Bone marrow (tissue), 2 donors: ENCODE data around the gene ST7L.

Experiments used
- DNase-seq, 2 donors: peaks; one replicate each; lab custom pipeline; 2025; lab: John Stamatoyannopoulos, UW

The ST7L gene

DNA sequence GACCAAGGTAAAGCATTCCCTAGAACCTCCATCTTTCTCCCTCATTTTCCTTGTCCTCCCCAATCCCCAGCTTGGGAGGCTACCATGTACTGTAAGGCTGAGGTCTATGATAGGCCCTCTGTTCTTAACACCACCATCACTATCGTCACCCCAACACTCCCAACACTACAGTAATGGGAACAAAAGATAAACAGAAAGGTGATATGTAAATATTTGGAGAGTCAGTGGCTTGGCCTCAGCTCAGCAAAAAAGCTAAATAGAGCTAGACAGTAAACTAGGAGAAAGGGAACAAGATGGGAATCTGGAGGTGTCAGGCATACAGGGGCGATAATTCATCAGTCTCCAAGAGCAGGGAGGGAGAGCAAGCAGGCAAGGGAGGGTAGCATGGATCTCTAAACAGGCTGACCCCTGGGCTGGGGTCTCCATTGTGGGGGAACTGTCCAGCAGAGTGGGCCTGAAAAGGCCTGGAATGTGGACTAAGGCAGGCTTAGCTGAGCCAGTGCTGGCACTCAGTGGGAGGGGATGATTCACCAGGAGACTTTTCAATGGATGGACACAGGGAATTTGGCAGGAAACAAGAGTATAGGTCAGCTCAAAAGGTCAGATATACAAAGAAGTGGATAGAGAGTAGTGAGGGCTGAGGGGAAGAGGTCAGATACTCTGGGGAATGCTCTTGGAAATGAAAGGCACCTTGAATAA lies 103.5 kb downstream of the ST7L start:
- DNase-seq = no peak

DNA sequence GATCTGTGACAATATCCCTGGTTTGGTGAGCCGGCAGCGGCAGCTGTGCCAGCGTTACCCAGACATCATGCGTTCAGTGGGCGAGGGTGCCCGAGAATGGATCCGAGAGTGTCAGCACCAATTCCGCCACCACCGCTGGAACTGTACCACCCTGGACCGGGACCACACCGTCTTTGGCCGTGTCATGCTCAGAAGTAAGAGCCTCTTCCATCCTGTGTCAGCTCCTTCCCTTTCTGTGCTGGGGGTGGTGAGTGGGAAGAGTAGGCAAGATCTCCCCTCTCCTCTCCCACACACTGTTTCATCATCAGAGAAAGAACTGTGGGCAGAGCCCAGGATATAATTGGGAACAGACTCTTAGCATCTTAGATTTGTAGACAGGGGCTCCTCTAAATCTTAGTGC lies 104.0 kb downstream of the ST7L start:
- no peak for DNase-seq

DNA sequence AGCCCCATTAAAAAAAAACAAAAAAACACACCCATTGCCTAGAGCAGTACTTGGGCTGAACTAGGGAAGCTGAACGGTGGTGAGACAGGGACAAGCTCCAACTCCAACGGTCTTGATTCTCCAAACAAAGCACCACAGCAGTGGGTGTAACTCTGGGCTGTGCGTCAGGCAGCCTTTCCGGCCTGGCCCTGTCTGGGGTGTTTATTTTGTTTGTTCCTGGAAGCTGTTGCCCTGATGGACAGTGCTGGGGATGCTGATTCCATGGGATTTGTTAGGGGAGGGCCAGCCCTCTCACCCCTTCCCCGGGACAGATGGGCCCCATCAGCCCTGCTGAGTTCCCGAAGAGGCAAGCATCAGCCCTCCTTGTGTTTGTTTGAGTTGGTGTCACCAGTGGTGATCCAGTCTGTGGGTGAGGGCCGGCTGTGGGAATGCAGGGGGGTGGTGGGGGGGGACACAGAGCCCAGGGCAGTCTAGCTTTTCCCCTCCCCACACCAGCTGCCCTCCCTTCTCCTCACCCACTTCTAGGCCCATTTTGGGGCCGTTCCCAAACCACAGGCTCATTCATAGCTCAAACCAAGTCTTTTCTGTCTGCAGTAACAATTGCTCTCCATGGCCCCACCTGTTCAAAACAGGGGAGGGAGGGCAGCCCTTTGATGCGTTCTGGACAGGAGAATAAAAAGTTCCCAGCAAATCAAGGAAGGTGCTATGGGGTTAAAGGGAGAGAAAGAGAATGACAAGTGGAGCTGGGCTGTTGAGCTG lies 105.7 kb downstream of the ST7L start:
- no peak for DNase-seq

DNA sequence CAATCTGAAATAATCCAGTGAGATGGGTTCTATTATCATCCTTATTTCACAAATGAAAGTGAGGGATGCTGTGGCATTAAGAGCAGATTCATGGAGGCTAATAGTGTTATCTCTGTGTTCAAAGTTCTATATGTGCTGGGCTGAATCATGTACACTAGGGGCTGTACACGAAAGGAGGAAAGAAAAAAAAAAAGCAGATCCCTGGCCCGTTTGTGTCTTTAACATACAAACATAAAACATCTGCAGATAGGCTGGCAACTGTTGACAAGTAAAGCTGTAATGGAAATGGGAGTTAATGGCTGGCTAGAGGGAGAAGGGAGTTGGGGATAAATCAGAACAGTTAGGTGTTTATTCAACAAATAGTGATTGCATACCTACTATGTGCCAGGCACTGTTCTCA lies 107.0 kb downstream of the ST7L start:
- no peak for DNase-seq

DNA sequence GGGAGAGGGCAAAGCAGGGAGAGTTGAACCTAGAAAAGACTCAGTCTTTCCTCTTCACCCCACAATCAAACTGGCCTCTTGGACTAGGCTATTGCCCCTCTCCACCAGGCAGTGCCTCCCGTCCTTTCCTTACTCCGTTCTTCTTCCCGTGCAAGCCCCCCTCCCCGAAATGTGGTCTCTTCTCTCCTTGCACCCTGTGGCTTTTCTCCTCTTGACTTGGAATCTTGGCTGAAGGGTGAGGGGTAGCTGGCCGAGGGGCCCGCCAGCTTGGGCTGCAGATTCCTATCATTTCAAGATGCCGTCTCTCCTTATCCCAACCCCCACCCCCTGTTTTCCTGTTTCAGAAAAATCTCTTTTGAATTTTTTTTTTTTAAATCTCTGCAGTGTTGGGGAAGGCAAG lies 108.6 kb downstream of the ST7L start:
- no peak for DNase-seq

DNA sequence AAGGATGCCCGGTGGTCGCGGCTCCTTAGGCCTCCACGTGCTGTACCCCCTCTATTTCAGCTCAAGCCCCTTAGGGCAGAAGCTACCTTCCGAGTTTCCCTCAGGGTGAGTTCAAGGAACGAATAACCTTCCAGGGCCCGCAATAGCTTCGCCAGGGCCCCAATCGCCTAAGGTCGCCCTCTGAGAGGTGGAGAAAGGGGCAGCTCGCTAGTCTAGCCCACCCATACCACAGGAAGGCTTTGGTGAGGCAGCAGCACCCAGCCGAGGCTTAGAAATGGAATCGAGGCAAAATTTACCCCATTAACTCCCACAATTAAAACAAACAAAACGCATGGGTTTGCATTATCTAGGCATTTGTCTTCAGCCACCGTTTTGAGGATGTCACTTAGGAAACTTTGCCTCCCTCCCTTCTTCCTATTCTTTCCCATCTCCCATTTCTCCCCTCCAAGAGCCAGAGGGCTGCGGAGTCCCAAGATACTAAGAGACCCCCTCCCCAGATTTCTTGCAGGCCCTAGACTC lies 109.2 kb downstream of the ST7L start:
- DNase-seq = no peak

DNA sequence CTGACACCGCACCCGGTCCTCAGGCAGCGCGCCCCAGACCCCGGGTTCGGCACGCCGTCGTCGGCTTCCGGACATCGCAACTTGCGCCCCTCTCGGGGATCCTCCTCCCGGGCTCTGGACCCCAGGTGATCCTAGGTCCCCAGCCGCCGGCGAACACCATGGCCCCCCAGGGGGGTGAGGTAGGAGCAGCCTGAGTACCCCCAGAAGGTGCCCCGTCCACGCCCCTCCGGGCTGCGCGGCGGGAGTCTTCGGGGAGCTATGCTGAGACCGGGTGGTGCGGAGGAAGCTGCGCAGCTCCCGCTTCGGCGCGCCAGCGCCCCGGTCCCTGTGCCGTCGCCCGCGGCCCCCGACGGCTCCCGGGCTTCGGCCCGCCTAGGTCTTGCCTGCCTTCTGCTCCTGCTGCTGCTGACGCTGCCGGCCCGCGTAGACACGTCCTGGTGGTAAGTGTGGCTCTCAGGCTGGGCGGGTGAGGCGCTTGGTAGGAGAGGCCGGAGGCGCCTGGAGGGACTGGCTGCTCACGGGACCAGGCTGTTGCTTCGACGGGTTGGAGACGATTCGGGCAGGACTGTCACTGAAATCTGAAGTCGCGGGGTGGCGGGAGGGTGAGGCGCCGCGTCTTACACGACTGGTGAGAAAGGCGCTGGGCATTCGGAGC lies 109.8 kb downstream of the ST7L start:
- no peak for DNase-seq

DNA sequence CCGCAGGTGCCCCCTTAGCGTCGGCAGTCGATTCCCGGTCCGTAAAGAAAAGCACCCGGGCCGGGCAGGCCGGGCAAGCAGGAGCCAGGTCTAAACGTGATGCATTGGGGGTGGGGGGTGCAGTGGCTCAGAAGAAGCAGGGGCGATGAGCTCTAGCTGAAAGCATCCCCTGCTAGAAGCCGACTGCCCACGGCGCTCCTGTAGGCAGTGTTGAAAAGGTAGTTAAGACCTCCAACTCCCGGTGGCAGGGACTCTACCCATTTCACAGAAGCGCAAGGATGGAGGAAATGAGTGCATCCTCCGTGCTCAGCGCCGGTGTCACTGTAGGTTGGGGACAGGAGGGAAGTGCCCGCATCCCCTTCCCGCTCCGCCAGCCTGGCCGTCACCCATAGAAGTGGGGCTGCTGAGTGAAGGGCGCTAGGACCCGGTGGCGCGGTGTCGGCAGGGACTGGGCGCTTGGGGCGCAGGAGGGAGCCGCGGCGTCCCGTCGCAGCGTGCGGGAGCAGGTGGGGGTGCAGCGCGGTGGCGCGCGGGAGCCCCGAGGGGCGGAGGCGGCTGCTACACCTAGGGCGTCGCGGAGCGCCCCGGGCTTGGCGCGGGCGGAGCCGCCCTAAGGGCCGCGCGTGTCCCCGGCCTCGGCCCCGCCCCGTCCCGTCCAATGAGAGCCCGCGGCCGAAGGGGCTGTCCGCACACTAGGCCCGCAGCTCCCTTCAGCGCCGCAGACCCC lies 110.5 kb downstream of the ST7L start, which contains the start of gene WNT2B:
Gene WNT2B (plus strand): TSS at position 688 of the 727 bp plus-strand sequence. CDS start 298 bp downstream, outside the sequence.
- no peak for DNase-seq

DNA sequence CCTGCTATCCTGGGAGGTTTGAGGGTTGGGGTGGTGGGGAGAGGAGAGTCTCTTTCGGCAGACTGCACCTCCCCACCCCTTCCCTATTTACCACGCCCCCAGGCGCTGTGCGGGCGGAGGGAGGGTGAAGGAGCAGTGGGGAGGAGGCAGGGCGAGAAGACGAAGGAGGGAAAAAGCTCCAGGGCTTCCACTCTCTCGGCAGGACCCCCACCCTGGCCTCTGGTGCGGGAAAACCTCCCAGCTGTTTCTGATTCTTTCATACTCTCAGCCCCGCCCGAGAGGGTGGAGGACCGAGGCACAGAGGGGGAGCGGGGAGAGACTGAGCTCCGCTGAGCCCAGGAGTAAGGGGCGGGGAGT lies 111.0 kb downstream of the ST7L start:
- DNase-seq = no peak

DNA sequence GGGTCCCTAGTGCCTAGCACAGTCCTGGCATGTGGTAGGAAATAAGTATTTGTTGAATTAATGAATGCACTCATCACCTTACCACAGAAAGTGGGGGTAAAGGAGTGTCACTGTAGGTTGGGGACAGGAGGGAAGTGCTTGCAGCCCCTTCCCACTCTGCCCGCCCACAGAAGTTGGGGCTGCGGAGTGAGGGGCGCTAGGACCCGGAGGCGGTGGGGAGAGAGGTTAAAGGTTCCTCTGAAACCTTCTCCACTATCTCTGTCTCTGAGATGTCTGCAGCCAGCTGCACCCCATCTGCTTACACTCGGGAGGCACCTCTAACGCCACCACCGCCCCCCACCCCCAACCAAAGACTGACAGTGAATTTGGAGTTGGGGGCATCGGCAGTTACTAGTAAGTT lies 111.6 kb downstream of the ST7L start:
- no peak for DNase-seq

DNA sequence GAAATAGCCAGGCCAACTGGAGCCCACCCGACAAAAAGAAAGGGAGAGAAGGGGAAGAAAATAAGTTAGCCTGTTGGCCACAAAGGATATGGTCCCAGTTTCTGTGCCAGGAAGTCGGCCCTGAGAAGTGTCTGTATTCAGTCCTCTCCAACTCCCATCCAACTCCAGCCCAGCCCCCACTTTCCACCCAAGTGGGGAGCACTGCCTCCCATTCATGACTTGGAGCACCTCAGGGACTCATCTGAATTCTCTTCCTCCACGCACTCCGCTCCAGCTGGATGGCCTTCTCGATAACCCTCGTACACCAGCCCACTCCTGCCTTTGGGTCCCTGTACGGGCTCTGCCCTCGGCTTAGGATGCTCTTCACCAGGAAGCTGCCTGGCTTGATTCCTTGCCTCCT lies 112.2 kb downstream of the ST7L start:
- no peak for DNase-seq

DNA sequence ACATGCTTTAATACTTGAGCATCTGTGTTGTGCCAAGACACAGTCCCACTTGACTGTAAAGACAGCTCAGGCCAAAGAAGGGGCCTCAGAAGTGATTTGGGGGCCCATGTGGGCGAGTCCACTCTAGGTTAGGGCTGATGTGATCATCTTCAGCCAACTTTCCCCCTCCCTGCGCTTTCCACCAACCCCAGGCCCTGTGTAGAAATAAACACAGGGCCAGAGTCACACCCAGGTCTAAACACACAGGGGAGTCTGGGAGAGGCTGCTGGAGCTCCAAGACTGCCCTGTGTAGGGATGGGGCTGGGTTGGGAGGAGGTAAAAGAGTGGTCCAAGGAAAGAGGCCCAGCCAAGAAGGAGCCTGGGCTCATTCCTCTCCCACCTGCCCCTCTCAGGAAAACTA lies 112.6 kb downstream of the ST7L start:
- DNase-seq = no peak

DNA sequence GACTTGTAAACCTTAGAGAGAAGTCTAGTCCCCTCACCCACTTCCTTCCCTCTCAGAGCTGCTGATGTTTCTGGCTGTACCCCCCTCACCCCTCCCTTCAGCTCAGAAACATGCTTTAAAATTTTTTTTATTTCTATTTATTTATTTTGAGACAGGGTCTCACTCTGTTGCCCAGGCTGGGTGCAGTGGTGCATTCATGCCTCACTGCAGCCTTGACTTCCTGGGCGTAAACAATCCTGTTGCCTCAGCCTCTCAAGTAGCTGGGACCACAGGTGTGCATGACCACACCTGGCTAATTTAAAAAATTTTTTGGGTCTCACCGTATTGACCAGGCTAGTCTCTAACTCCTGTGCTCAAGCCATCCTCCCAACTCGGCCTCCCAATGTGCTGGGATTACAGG lies 113.1 kb downstream of the ST7L start:
- no peak for DNase-seq

DNA sequence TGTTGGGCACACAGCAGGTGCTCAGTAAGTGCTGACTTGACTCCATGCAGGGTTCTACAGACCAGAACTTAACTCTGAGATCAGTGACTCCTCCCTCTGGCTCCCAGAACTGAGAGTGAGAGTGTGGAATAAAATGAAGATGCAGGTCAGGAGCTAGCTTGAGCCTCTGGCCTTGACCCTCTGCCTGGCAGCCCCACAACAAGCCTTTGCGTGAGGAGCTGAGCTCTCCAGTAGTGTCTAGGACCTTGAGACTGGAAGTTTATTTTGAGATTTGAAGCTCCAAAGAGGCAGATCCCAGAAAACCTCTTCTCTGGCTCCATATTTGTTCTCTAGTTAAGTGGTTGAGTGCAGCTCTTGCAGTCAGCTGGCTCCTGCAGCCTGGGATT lies 113.5 kb downstream of the ST7L start:
- no peak for DNase-seq

DNA sequence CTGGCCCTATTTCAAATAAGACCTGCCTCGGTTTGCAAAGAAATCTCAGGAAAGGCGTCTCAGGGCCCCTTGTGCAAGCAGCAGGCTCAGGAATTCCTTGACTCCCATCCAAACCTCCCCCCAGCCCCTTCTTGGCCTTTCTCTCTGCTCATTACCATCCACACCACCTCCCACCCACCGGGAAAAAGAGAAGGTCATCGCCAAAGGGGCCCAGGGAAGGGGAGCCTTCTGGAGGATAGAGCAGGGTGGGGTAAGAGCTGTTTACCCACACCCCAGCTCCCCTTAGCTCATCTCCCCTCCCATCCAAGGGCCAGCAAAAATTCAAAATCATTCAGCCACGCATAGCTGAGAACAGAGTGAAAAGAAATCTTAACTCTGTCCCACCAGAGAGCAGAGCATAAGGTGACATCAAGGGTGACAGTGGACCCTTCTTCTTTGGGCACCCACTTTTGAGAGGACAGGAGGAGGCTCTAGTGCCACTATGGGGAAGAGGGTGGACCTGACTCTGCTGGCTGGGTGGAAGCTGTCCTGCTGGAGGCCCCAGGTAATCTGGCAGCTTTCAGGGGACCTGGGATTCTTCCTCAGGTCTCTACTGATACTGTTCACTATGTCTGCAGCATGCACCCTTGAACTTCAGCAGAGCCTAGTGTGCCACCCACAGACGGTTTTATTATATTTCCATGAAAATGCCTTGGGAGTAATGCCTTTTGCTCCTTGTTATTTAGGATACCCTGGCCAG lies 114.1 kb downstream of the ST7L start:
- DNase-seq = no peak

DNA sequence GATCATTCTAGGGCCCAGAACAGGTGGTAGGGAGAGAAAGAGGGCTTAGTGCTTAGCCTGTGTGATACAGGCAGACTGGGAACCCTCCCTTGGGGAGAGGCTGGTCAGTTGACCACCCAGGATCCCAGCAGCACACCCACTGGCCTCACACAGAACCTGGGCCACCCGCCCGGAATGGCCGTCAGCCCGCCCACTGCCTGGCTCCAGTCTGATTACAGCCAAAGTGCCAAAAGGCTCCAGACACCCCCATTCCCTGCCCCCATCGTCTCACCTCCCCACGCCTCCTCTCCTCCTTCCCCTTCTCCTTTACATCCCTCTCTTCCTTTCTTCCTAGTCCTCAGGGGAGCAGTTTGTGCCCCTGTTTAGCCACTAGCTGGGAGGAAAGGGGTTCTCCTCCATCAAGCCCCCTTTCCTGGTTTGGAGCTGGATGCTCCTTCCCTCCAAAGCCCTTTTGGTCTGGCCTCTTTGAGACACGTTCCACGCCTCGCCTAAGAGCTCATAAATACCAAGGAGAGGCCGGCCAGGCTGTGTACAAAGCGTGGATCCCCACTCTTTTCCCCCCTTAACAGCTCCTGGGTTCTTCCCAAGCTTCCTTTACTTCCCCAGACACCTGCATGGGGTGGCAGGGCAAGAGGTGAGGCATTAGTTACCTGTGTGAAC lies 114.8 kb downstream of the ST7L start:
- DNase-seq = no peak

DNA sequence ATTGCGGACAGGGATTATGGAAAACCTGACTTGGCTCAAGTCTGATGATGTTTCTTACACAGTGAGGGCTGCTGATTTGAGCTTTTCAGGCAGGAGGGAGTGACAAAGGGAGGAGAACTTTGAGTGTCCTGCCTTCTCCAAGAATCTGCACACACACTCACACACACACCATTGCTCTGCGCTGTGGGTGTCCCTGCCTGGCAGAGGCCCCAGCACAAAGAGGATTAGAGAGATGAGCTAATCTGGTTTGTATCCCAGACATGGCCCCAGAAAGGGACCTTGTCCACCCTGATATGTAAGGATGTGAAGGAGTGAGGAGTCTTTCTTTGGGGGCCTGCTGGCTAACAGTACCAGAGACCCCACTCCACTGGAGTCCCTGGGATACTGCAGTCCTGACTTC lies 116.1 kb downstream of the ST7L start:
- DNase-seq = no peak

DNA sequence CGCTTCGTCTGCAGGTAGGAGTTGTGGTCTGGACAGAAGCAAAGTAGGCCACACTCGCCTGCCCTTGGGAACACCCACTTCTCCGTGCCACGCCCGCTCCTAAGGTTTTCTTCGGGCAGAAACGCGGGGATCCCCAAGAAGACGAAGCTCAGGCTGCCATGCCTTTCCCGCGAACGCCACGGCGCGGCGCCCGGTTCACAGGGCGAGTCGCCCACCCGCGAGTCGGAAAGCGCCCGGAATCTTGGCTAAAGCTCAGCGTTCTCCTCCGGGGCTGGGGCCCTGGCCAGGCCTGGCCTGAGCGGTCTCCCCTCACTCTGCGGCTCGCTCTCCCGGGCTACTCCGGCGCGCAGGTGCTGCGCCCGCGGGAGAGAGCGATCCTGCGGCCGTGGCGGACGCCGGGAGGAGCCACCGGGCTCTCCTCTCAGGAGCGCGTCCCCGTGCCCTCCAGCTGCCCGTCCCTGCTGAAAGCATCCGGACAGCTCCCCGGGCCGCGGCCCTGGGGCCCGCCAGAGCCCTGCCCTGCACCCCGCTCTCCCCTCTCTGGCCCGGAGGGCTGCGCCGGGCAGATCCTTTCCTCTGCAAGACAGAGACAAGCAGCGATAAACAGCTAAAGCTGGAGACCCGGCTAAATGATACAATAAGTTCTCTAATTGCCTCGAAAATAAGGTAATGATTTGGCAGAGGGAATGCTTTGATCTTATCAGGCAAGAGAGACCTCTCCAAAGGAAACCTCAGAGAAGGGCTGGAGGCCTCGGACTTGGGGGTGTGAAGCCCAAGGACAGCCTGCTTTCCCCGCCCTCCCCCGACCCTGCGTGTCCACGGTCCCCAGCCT lies 116.9 kb downstream of the ST7L start:
- peak; percentile 26 to 27 for DNase-seq

DNA sequence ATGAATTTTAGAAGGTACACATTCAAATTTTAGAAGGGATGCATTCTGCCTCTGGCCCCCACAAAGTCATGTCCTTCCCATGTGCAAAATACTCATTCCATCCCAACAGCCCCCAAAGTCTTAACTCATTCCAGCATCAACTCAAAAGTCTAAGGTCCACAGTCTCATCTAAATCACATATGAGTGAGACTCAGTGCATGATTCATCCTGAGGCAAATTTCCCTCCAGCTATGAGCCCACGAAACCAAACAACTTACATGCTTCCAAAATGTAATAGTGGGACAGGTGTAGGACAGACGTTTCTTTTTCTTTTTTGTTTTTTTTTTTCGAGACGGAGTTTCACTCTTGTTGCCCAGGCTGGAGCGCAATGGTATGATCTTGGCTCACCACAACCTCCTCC lies 122.7 kb downstream of the ST7L start:
- DNase-seq = no peak

DNA sequence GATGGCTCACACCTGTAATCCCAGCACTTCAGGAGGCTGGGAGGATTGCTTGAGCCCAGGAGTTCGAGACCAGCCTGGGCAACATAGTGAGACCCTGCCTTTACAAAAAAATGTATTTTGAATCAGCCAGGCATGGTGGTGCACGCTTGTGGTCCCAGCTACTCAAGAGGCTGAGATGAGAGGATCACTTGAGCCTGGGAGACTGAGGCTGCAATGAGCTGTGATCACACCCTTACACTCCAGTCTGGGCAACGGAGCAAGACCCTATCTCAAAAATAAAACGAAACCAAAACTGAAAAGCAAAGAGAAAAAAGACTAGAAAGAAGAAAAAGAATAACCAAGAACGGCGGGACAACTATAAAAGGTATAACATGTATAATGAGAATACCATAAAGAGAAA lies 125.6 kb downstream of the ST7L start:
- no peak for DNase-seq
